ENCODE measurements around the gene ZNF483. TPM values are rescaled to one million over a fixed set of nuclear protein-coding genes. Genes with fewer than 3 reads are reported as not detected.
"Not testable (repeated sequence)": the region's sequence is repeated elsewhere in the genome, so short reads cannot be mapped to it uniquely, and the experiment has no call there.

ZNF483 gene
- total RNA-seq, 1 donor from 2014 or later, result 2.4 TPM

GRCh38 chr9:111603041-111603440 is 78.1 kb downstream of the ZNF483 start:
- no peaks in the 10 kb centered on the region for H3K36me3 Mint-ChIP-seq (ENCODE audit: low read depth)
- H3K27ac Mint-ChIP-seq, result no peak overlapping the region
- DNase-seq (ENCODE audit: low spot score), result no peak
- intact Hi-C loops (cut with micrococcal nuclease), result no loop called here
- peaks cover 36% of the 10 kb centered on the region for H3K27me3 Mint-ChIP-seq (ENCODE audit: insufficient read depth)
- peaks cover 17% of the 10 kb centered on the region for H3K4me1 Mint-ChIP-seq (ENCODE audit: low read depth)
- no peak overlapping the region for H3K4me3 Mint-ChIP-seq
- H3K9me3 Mint-ChIP-seq, result no peaks in the 10 kb centered on the region

- DNase-seq (ENCODE audit: low spot score), result no peak
- Mint-ChIP-seq H3K4me1 (ENCODE audit: low read depth) (peaks cover 6% of the 10 kb centered on the region), H3K27ac (no peak overlapping the region), H3K27me3 (ENCODE audit: insufficient read depth) (peaks cover 28% of the 10 kb centered on the region), H3K4me3 (no peak overlapping the region), H3K9me3 (no peaks in the 10 kb centered on the region), H3K36me3 (ENCODE audit: low read depth) (no peaks in the 10 kb centered on the region)
- intact Hi-C loops (cut with micrococcal nuclease), result no loop called here
Observed at GRCh38 chr9:111604054-111604615, 79.2 kb downstream of the ZNF483 start.

GRCh38 chr9:111605041-111605559 is 80.1 kb downstream of the ZNF483 start:
- H3K27me3 Mint-ChIP-seq (ENCODE audit: insufficient read depth), result peaks cover 21% of the 10 kb centered on the region
- intact Hi-C loops (cut with micrococcal nuclease), result no loop called here
- no peaks in the 10 kb centered on the region for H3K36me3 Mint-ChIP-seq (ENCODE audit: low read depth)
- no peaks in the 10 kb centered on the region for H3K4me1 Mint-ChIP-seq (ENCODE audit: low read depth)
- DNase-seq (ENCODE audit: low spot score), result no peak
- H3K9me3 Mint-ChIP-seq, result no peaks in the 10 kb centered on the region
- no peak overlapping the region for H3K27ac Mint-ChIP-seq
- H3K4me3 Mint-ChIP-seq, result no peak overlapping the region

GRCh38 chr9:111610149-111610548 is 85.2 kb downstream of the ZNF483 start:
- Mint-ChIP-seq H3K4me1 (ENCODE audit: low read depth) (no peaks in the 10 kb centered on the region), H3K4me3 (no peak overlapping the region), H3K27me3 (ENCODE audit: insufficient read depth) (peaks cover 16% of the 10 kb centered on the region), H3K9me3 (no peaks in the 10 kb centered on the region), H3K36me3 (ENCODE audit: low read depth) (no peaks in the 10 kb centered on the region), H3K27ac (no peak overlapping the region)
- intact Hi-C loops (cut with micrococcal nuclease), result no loop called here
- DNase-seq (ENCODE audit: low spot score), result no peak

GRCh38 chr9:111610845-111611244 is 85.9 kb downstream of the ZNF483 start:
- intact Hi-C loops (cut with micrococcal nuclease), result no loop called here
- no peaks in the 10 kb centered on the region for H3K9me3 Mint-ChIP-seq
- no peak overlapping the region for H3K27ac Mint-ChIP-seq
- H3K27me3 Mint-ChIP-seq (ENCODE audit: insufficient read depth), result peaks cover 19% of the 10 kb centered on the region
- no peaks in the 10 kb centered on the region for H3K4me1 Mint-ChIP-seq (ENCODE audit: low read depth)
- H3K4me3 Mint-ChIP-seq, result no peak overlapping the region
- DNase-seq (ENCODE audit: low spot score), result no peak
- H3K36me3 Mint-ChIP-seq (ENCODE audit: low read depth), result no peaks in the 10 kb centered on the region

- intact Hi-C loops (cut with micrococcal nuclease), result no loop called here
- H3K4me1 Mint-ChIP-seq (ENCODE audit: low read depth), result no peaks in the 10 kb centered on the region
- H3K27ac Mint-ChIP-seq, result no peak overlapping the region
- H3K36me3 Mint-ChIP-seq (ENCODE audit: low read depth), result no peaks in the 10 kb centered on the region
- no peak overlapping the region for H3K4me3 Mint-ChIP-seq
- peaks cover 12% of the 10 kb centered on the region for H3K27me3 Mint-ChIP-seq (ENCODE audit: insufficient read depth)
- DNase-seq (ENCODE audit: low spot score), result no peak
- no peaks in the 10 kb centered on the region for H3K9me3 Mint-ChIP-seq
Observed at GRCh38 chr9:111613436-111614040, 88.6 kb downstream of the ZNF483 start.

- H3K27ac Mint-ChIP-seq, result no peak overlapping the region
- H3K9me3 Mint-ChIP-seq, result no peaks in the 10 kb centered on the region
- intact Hi-C loops (cut with micrococcal nuclease), result no loop called here
- no peak overlapping the region for H3K4me3 Mint-ChIP-seq
- H3K36me3 Mint-ChIP-seq (ENCODE audit: low read depth), result no peaks in the 10 kb centered on the region
- DNase-seq (ENCODE audit: low spot score), result no peak
- no peaks in the 10 kb centered on the region for H3K4me1 Mint-ChIP-seq (ENCODE audit: low read depth)
- peaks cover 12% of the 10 kb centered on the region for H3K27me3 Mint-ChIP-seq (ENCODE audit: insufficient read depth)
Observed at GRCh38 chr9:111615928-111616327, 90.9 kb downstream of the ZNF483 start.

GRCh38 chr9:111617349-111617748 is 92.4 kb downstream of the ZNF483 start:
- peaks cover 11% of the 10 kb centered on the region for H3K27me3 Mint-ChIP-seq (ENCODE audit: insufficient read depth)
- intact Hi-C loops (cut with micrococcal nuclease); H3K36me3 Mint-ChIP-seq (ENCODE audit: low read depth); H3K9me3 Mint-ChIP-seq; DNase-seq (ENCODE audit: low spot score); H3K4me3 Mint-ChIP-seq; H3K4me1 Mint-ChIP-seq (ENCODE audit: low read depth); H3K27ac Mint-ChIP-seq: not testable (repeated sequence)

- no peaks in the 10 kb centered on the region for H3K9me3 Mint-ChIP-seq
- no peaks in the 10 kb centered on the region for H3K36me3 Mint-ChIP-seq (ENCODE audit: low read depth)
- no peak for DNase-seq (ENCODE audit: low spot score)
- H3K4me1 Mint-ChIP-seq (ENCODE audit: low read depth), result no peaks in the 10 kb centered on the region
- peaks cover 8% of the 10 kb centered on the region for H3K27me3 Mint-ChIP-seq (ENCODE audit: insufficient read depth)
- intact Hi-C loops (cut with micrococcal nuclease), result no loop called here
- no peak overlapping the region for H3K4me3 Mint-ChIP-seq
- no peak overlapping the region for H3K27ac Mint-ChIP-seq
Observed at GRCh38 chr9:111621895-111622480, 97.0 kb downstream of the ZNF483 start.

- peaks cover 11% of the 10 kb centered on the region for H3K27me3 Mint-ChIP-seq (ENCODE audit: insufficient read depth)
- no peak overlapping the region for H3K4me3 Mint-ChIP-seq
- no peaks in the 10 kb centered on the region for H3K9me3 Mint-ChIP-seq
- no peaks in the 10 kb centered on the region for H3K36me3 Mint-ChIP-seq (ENCODE audit: low read depth)
- no peaks in the 10 kb centered on the region for H3K4me1 Mint-ChIP-seq (ENCODE audit: low read depth)
- intact Hi-C loops (cut with micrococcal nuclease), result no loop called here
- no peak for DNase-seq (ENCODE audit: low spot score)
- no peak overlapping the region for H3K27ac Mint-ChIP-seq
Observed at GRCh38 chr9:111622626-111623025, 97.6 kb downstream of the ZNF483 start.

Other genes with a start within 250 kb of the ZNF483 start
- gene OR2K2, start 195.0 kb upstream of the ZNF483 start, total RNA-seq, result not detected in 2 replicates
- gene ECPAS, start 40.8 kb upstream of the ZNF483 start, total RNA-seq, result 98.9 and 110 TPM in 2 replicates
- 1.3 and 1.8 TPM in 2 replicates for gene PTGR1, start 74.5 kb downstream of the ZNF483 start, total RNA-seq
- 5.8 and 6.1 TPM in 2 replicates for gene DNAJC25, start 106.2 kb downstream of the ZNF483 start, total RNA-seq
- 30.7 and 35.4 TPM in 2 replicates for gene GNG10, start 136.4 kb downstream of the ZNF483 start, total RNA-seq

All from activated T-helper 1 cell treated with anti-CD3 and anti-CD28 coated beads, Interleukin-12 subunit alpha, Interleukin-12 subunit beta, Interleukin-2, Interleukin-4 antibody, amounts not matched to agents 30 ng/mL and 10 ng/mL and 1 ng/mL, durations not matched to agents 14 hours and 24 hours and 36 hours (primary cell).